ENCODE results near the gene GSN.

The GSN gene

GRCh38 chr9:121267689-121268597 is at the start of gene GSN:
Gene GSN (plus strand): TSS chr9:121268162. CDS start chr9:121301972, 33,810 bp downstream.
- DNase-seq, result no peak

- no peak for DNase-seq
Measured at GRCh38 chr9:121218357-121219027, 49.5 kb upstream of the GSN start.

- no peak for DNase-seq
Measured at GRCh38 chr9:121219530-121219929, 48.4 kb upstream of the GSN start.

- no peak for DNase-seq
Measured at GRCh38 chr9:121220996-121221663, 46.8 kb upstream of the GSN start.

GRCh38 chr9:121221664-121222055 is 46.3 kb upstream of the GSN start:
- no peak for DNase-seq

GRCh38 chr9:121222524-121223171 is 45.3 kb upstream of the GSN start:
- DNase-seq, result peak; percentile 65

- no peak for DNase-seq
Measured at GRCh38 chr9:121225240-121225639, 42.7 kb upstream of the GSN start.

GRCh38 chr9:121226175-121226574 is 41.8 kb upstream of the GSN start:
- DNase-seq, result no peak

GRCh38 chr9:121227862-121228261 is 40.1 kb upstream of the GSN start:
- DNase-seq, result no peak

GRCh38 chr9:121230256-121230655 is 37.7 kb upstream of the GSN start:
- DNase-seq, result no peak

- no peak for DNase-seq
Measured at GRCh38 chr9:121232251-121232650, 35.7 kb upstream of the GSN start.

- no peak for DNase-seq
Measured at GRCh38 chr9:121233906-121234831, 33.8 kb upstream of the GSN start.

- DNase-seq, result no peak
Measured at GRCh38 chr9:121234832-121235161, 33.2 kb upstream of the GSN start.

- no peak for DNase-seq
Measured at GRCh38 chr9:121235512-121235911, 32.5 kb upstream of the GSN start.

GRCh38 chr9:121237916-121238315 is 30.0 kb upstream of the GSN start:
- no peak for DNase-seq

- DNase-seq, result no peak
Measured at GRCh38 chr9:121239071-121239470, 28.9 kb upstream of the GSN start.

- no peak for DNase-seq
Measured at GRCh38 chr9:121239851-121240250, 28.1 kb upstream of the GSN start.

- no peak for DNase-seq
Measured at GRCh38 chr9:121240472-121241135, 27.4 kb upstream of the GSN start.

- DNase-seq, result no peak
Measured at GRCh38 chr9:121242219-121242958, 25.6 kb upstream of the GSN start.

GRCh38 chr9:121242959-121243346 is 25.0 kb upstream of the GSN start:
- no peak for DNase-seq
